Fibroblast of villous mesenchyme (primary cell): ENCODE data around the gene SH3GL3. TPM values are rescaled to one million over a fixed set of nuclear protein-coding genes. Genes with fewer than 3 reads are reported as not detected.

Experiments
- DNase-seq: peaks from one replicate; pipeline ENCODE4 v3.0.0-alpha.2; 2010; ENCODE audit warnings: low read depth
- H3K4me3 ChIP-seq: 2 replicates; pipeline ENCODE4 v1.5.1; 2011; ENCODE audit warnings: low read depth, mild to moderate bottlenecking, low read length
- CTCF ChIP-seq: IDR thresholded peaks from 2 replicates; pipeline ENCODE4 v1.5.1; 2012; ENCODE audit warnings: low read depth, mild to moderate bottlenecking, low read length; ENCODE audit not compliant: insufficient read depth
- total RNA-seq: library from RNA; depleted of rRNA; stranded (reverse); fragments of >200 nt; gene quantifications from 2 replicates; pipeline ENCODE4 v1.2.3, GENCODE V29; 2012

SH3GL3 gene
- total RNA-seq, 1 donor, result under 0.01 TPM

GRCh38 chr15:83595191-83595590 lies 148.1 kb downstream of the SH3GL3 start:
- no peak for TF ChIP-seq CTCF
- H3K4me3 ChIP-seq, result no peak overlapping the region
- no peak for DNase-seq

- no peak for DNase-seq
- no peak for TF ChIP-seq CTCF
- H3K4me3 ChIP-seq, result no peak overlapping the region
Observed at GRCh38 chr15:83598031-83598430, 150.9 kb downstream of the SH3GL3 start.

GRCh38 chr15:83602021-83602420 lies 154.9 kb downstream of the SH3GL3 start:
- no peak overlapping the region for H3K4me3 ChIP-seq
- DNase-seq, result no peak
- TF ChIP-seq CTCF, result no peak

GRCh38 chr15:83604549-83604948 lies 157.4 kb downstream of the SH3GL3 start:
- TF ChIP-seq CTCF, result no peak
- no peak for DNase-seq

GRCh38 chr15:83605111-83605945 lies 158.2 kb downstream of the SH3GL3 start:
- H3K4me3 ChIP-seq, result no peak overlapping the region
- TF ChIP-seq CTCF, result no peak
- no peak for DNase-seq

More at GRCh38 chr15:83604549-83604948, 157.4 kb downstream of the SH3GL3 start:
- no peak overlapping the region for H3K4me3 ChIP-seq

- TF ChIP-seq CTCF, result no peak
- no peak for DNase-seq
- H3K4me3 ChIP-seq, result no peak overlapping the region
Observed at GRCh38 chr15:83610132-83610531, 163.0 kb downstream of the SH3GL3 start.
